Mononuclear cell (primary cell): ENCODE data around the gene NRP1. TPM values are rescaled to one million over a fixed set of nuclear protein-coding genes. Genes with fewer than 3 reads are reported as not detected.
"Not testable (repeated sequence)": the region's sequence is repeated elsewhere in the genome, so short reads cannot be mapped to it uniquely, and the experiment has no call there.

Experiments
- H3K27me3 ChIP-seq: 2 replicates; pipeline ENCODE4 v1.6.0; 2011; ENCODE audit warnings: low read length, control low read depth; ENCODE audit not compliant: insufficient read depth
- H3K4me1 ChIP-seq: 2 replicates; pipeline ENCODE4 v1.5.1; 2011; ENCODE audit warnings: mild to moderate bottlenecking, low read length, control low read depth; ENCODE audit not compliant: insufficient read depth
- H3K4me3 ChIP-seq: 2 replicates; pipeline ENCODE4 v1.5.1; 2011; ENCODE audit warnings: mild to moderate bottlenecking, low read length, moderate library complexity
- H3K9me3 ChIP-seq: 2 replicates; pipeline ENCODE4 v1.5.1; 2011; ENCODE audit warnings: low read depth, mild to moderate bottlenecking, control low read depth, low read length
- total RNA-seq: library from RNA; depleted of rRNA; stranded (reverse); fragments of >200 nt; gene quantifications from one replicate; pipeline ENCODE4 v1.2.3, GENCODE V29; 2012

The NRP1 gene
- total RNA-seq, 1 donor, result 1.2 TPM

DNA sequence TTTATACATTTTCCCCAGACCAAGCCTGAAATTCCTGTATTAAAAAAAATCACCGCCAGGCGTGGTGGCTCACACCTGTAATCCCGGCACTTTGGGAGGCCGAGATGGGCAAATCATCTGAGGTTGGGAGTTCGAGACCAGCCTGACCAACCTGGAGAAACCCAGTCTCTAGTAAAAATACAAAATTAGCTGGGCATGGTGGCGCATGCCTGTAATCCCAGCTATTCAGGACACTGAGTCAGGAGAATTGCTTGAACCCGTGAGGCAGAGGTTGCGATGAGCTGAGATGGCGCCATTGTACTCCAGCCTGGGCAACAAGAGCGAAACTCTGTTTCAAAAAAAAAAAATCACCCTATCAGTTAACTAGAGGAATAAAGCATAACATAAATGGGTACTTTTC is 195.8 kb downstream of the NRP1 start:
- H3K9me3 ChIP-seq, H3K4me3 ChIP-seq, H3K27me3 ChIP-seq: not testable (repeated sequence)
- H3K4me1 ChIP-seq, result peaks cover 39% of the 10 kb centered on the region

DNA sequence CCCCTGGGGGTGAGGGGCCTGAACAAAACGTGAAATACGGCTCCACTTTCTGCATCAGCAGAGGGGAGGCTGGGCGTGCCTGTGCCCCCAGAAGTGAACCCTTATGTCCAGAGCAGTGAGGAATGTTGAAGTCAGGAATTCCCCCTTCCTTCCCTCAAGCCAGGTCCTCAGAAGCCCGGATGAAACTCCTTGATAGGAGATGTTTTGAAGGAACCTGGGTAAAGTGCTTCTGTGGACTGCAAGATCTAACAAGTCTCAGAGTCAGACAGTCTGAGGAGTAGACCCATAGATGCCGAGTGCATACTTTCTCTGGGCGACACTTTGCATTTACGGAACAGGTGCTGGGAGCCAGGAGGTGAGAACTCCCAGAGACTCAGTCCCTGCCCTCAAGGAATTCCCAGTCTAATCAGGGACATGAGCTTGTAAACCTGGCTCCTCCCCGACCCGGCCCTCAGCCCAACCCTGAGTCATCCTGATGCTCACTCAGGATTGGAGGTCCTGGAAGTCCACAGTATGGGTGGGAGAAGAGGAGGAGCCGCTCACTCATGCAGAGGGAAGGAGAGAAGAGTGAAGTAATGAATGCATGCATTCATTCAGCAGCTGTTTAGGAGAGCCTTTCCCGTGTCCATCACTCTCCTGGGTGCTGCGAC is 197.0 kb downstream of the NRP1 start:
- H3K9me3 ChIP-seq, result no peaks in the 10 kb centered on the region
- peaks cover 39% of the 10 kb centered on the region for H3K4me1 ChIP-seq
- no peak overlapping the region for H3K4me3 ChIP-seq
- no peaks in the 10 kb centered on the region for H3K27me3 ChIP-seq

GRCh38 chr10:33136781-33137180 is 197.7 kb downstream of the NRP1 start:
- no peak overlapping the region for H3K4me3 ChIP-seq
- peaks cover 46% of the 10 kb centered on the region for H3K4me1 ChIP-seq
- no peaks in the 10 kb centered on the region for H3K9me3 ChIP-seq
- H3K27me3 ChIP-seq, result no peaks in the 10 kb centered on the region

DNA sequence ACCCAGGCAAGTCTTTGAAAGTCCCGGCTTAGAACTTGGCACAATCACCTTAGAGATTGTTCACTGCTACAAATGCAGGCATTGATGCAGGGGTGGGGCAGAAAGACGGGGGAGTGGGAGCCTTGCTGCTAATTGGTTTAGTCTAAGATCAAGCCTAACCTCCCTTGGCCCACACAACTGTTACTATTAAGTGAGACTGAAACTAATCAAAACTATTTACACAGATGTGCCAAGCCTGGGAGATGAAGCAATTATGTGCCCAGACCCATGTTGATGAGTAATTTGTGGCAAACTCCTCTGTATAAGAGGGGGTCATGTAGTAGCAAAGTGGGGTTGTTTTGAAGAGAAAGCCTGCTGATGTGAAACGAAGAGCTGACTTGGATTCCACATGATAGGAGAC is 198.2 kb downstream of the NRP1 start:
- Histone ChIP-seq H3K4me3 (no peak overlapping the region), H3K27me3 (no peaks in the 10 kb centered on the region), H3K9me3 (no peaks in the 10 kb centered on the region), H3K4me1 (peaks cover 46% of the 10 kb centered on the region)

DNA sequence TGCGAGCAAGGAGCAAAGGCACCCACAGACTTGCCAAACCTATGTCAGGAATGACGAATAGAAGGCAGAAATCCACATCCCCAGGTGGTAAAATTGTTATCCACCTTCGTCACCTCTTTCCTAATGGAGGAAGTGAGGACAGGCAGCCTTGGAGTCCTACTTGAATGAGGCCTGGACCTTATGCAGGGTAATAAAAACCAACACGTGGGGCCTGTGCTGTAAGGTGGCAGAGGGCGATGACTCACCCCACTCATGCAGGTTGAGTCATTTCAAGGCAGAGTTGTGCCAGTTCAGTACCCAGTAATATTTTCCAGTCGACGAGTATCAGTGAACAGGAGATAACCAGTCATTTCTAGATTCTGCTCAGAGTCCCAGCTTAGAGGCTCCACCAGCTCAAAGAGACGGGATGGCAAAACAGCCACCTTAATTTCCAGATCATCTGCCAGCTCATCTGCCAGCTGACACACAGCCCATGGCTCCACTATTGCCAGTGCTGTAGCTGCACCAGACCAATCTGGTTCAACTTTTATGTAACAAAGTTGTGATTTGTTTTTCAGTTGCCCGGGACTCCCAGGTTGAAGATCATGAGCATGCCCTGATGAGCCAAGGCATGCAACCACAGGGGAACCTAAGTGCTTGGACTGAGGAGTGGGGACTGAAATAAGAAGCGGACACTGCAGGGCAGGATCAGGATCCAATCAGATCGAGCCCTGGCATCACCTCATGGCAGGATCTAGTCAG is 200.3 kb downstream of the NRP1 start:
- Histone ChIP-seq H3K4me3 (no peak overlapping the region), H3K27me3 (no peaks in the 10 kb centered on the region), H3K4me1 (peaks cover 34% of the 10 kb centered on the region), H3K9me3 (no peaks in the 10 kb centered on the region)

DNA sequence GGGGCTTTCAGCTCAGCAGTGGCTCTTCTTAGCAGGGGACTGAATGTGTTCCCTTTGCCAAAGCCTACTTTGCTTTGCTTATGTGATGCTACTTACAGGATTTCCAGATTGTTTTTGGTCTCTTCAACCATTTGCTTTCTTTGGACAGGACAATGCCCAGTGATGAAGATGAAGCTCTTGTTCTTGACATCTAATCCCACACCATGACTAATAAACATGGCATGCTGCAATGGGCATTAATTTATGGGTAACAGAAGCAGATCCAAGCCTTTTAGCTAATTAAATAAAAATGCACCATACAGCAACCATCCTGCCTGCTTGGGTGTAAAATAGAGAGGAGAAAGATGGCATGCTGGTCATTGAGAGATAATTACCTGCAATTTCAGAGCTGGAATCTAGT is 200.9 kb downstream of the NRP1 start:
- Histone ChIP-seq H3K27me3 (no peaks in the 10 kb centered on the region), H3K4me1 (peaks cover 36% of the 10 kb centered on the region), H3K9me3 (no peaks in the 10 kb centered on the region), H3K4me3 (no peak overlapping the region)

GRCh38 chr10:33132626-33133025 is 201.8 kb downstream of the NRP1 start:
- Histone ChIP-seq H3K4me3 (no peak overlapping the region), H3K4me1 (peaks cover 29% of the 10 kb centered on the region), H3K27me3 (no peaks in the 10 kb centered on the region), H3K9me3 (no peaks in the 10 kb centered on the region)

- Histone ChIP-seq H3K9me3 (no peaks in the 10 kb centered on the region), H3K4me1 (peaks cover 53% of the 10 kb centered on the region), H3K4me3 (no peak overlapping the region)
Observed at GRCh38 chr10:33129996-33130386, 204.5 kb downstream of the NRP1 start.

DNA sequence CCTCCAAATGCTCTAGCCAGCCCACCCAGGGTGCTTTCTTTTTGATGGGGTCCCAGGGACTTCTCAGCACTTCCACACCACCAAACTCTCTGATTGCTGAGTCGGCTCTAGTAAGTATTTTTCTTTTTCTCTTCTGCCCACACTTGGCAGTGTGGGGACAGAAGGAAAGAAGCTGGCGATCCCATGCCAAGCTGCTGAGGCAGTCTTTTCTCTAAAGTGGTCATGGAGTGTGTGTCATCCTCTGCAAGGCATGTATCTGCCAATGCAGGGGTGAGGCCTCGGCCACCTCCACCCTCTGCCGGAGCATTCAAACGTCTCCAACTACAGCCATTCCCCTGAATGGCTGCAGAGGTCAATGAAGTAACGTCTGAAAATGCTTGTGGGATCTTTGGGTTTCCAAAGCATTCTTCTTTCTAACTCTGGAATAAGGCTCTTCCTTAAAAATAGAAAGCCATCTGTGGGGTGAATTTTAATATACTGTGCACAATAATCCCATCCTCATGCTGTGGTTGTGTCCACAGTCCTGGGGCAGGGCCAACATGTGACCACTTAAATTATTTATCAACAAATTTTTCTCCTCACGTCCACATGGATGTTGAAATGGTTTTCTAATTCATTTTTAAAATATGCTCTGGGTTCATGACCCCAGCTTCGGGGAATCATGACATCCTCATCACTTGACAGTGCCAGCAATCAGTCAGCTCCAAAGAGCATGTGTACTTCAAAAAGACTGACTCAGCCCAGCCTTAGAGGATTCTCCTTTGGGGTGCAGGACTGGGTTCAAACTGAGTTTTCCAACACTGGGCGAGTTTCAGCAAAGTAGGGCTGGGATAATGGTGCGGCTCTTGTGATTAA is 205.1 kb downstream of the NRP1 start:
- Histone ChIP-seq H3K9me3 (no peaks in the 10 kb centered on the region), H3K27me3 (no peaks in the 10 kb centered on the region), H3K4me3 (no peak overlapping the region), H3K4me1 (peaks cover 57% of the 10 kb centered on the region)

More at GRCh38 chr10:33129996-33130386, 204.5 kb downstream of the NRP1 start:
- H3K27me3 ChIP-seq, result no peaks in the 10 kb centered on the region

- peaks cover 47% of the 10 kb centered on the region for H3K4me1 ChIP-seq
- no peaks in the 10 kb centered on the region for H3K9me3 ChIP-seq
- H3K4me3 ChIP-seq, result no peak overlapping the region
- H3K27me3 ChIP-seq, result no peaks in the 10 kb centered on the region
Observed at GRCh38 chr10:33127622-33128021, 206.8 kb downstream of the NRP1 start.
